Stimulated activated effector memory CD8-positive, alpha-beta T cell treated with anti-CD3 and anti-CD28 coated beads, Interleukin-12 subunit alpha, Interleukin-12 subunit beta, amount 100 ng/mL, for 72 hours (primary cell): ENCODE measurements around the gene WNT11.

ENCODE experiments used
- ATAC-seq: fragments of 150-1000 bp; cut with Tn5 transposase; 2 replicates; pipeline ENCODE4 v1.10.0; 2021
- DNase-seq, 2 donors: peaks; one replicate each; pipeline ENCODE4 v3.0.0; 2021 to 2022; ENCODE audit warnings: low spot score in 2 of 2
- H3K27ac Mint-ChIP-seq: one replicate; pipeline ENCODE4 v1.8.0; 2022; ENCODE audit warnings: mild to moderate bottlenecking, mixed read lengths
- H3K36me3 Mint-ChIP-seq: one replicate; pipeline ENCODE4 v1.8.0; 2022; ENCODE audit warnings: mild to moderate bottlenecking, mixed read lengths
- H3K4me1 Mint-ChIP-seq: one replicate; pipeline ENCODE4 v1.8.0; 2022; ENCODE audit warnings: mixed read lengths
- H3K4me3 Mint-ChIP-seq: one replicate; pipeline ENCODE4 v1.8.0; 2022; ENCODE audit warnings: mild to moderate bottlenecking, mixed read lengths
- H3K9me3 Mint-ChIP-seq: one replicate; pipeline ENCODE4 v1.8.0; 2022; ENCODE audit warnings: mixed read lengths

The WNT11 gene

GRCh38 chr11:76164861-76165751, 41.2 kb downstream of the WNT11 start:
- Mint-ChIP-seq H3K4me3 (no peak overlapping the region), H3K27ac (no peak overlapping the region), H3K36me3 (no peaks in the 10 kb centered on the region), H3K4me1 (peaks cover 22% of the 10 kb centered on the region), H3K9me3 (no peaks in the 10 kb centered on the region)
- no peak for ATAC-seq
- no peak for DNase-seq

GRCh38 chr11:76164081-76164480, 42.2 kb downstream of the WNT11 start:
- no peak overlapping the region for H3K4me3 Mint-ChIP-seq
- no peak for DNase-seq
- H3K36me3 Mint-ChIP-seq: no peaks in the 10 kb centered on the region
- no peaks in the 10 kb centered on the region for H3K9me3 Mint-ChIP-seq
- no peak for ATAC-seq
- peak overlapping the region; percentile 71 for H3K27ac Mint-ChIP-seq
- H3K4me1 Mint-ChIP-seq: peaks cover 22% of the 10 kb centered on the region

GRCh38 chr11:76163289-76163880, 42.9 kb downstream of the WNT11 start:
- Mint-ChIP-seq H3K4me3 (no peak overlapping the region), H3K9me3 (no peaks in the 10 kb centered on the region), H3K36me3 (no peaks in the 10 kb centered on the region), H3K27ac (peak overlapping the region; percentile 71), H3K4me1 (peaks cover 22% of the 10 kb centered on the region)
- DNase-seq: no peak
- no peak for ATAC-seq

GRCh38 chr11:76162336-76163288, 43.7 kb downstream of the WNT11 start:
- DNase-seq (no peak), ATAC-seq (no peak)
- Mint-ChIP-seq H3K9me3 (no peaks in the 10 kb centered on the region), H3K27ac (peak overlapping the region; percentile 71), H3K4me1 (peaks cover 22% of the 10 kb centered on the region), H3K36me3 (no peaks in the 10 kb centered on the region), H3K4me3 (no peak overlapping the region)

GRCh38 chr11:76161261-76161961, 44.9 kb downstream of the WNT11 start:
- H3K27ac Mint-ChIP-seq: no peak overlapping the region
- DNase-seq (no peak), ATAC-seq (peak; percentile 33)
- H3K9me3 Mint-ChIP-seq: no peaks in the 10 kb centered on the region
- H3K4me3 Mint-ChIP-seq: no peak overlapping the region
- H3K36me3 Mint-ChIP-seq: no peaks in the 10 kb centered on the region
- peaks cover 10% of the 10 kb centered on the region for H3K4me1 Mint-ChIP-seq

- Mint-ChIP-seq H3K36me3 (no peaks in the 10 kb centered on the region), H3K4me1 (peaks cover 5% of the 10 kb centered on the region), H3K27ac (no peak overlapping the region), H3K4me3 (no peak overlapping the region), H3K9me3 (no peaks in the 10 kb centered on the region)
- no peak for DNase-seq
- ATAC-seq: no peak
Measured at GRCh38 chr11:76160856-76161255, 45.4 kb downstream of the WNT11 start.

- DNase-seq (no peak), ATAC-seq (no peak)
- Mint-ChIP-seq H3K4me3 (no peak overlapping the region), H3K36me3 (no peaks in the 10 kb centered on the region), H3K27ac (no peak overlapping the region), H3K9me3 (no peaks in the 10 kb centered on the region), H3K4me1 (peaks cover 5% of the 10 kb centered on the region)
Measured at GRCh38 chr11:76159983-76160661, 46.2 kb downstream of the WNT11 start.

- Mint-ChIP-seq H3K27ac (no peak overlapping the region), H3K4me1 (peaks cover 7% of the 10 kb centered on the region), H3K4me3 (no peak overlapping the region), H3K36me3 (no peaks in the 10 kb centered on the region), H3K9me3 (no peaks in the 10 kb centered on the region)
- no peak for DNase-seq
- ATAC-seq: no peak
Measured at GRCh38 chr11:76159303-76159937, 46.9 kb downstream of the WNT11 start.

- no peak for ATAC-seq
- H3K27ac Mint-ChIP-seq: no peak overlapping the region
- H3K4me1 Mint-ChIP-seq: peaks cover 14% of the 10 kb centered on the region
- no peak overlapping the region for H3K4me3 Mint-ChIP-seq
- no peaks in the 10 kb centered on the region for H3K36me3 Mint-ChIP-seq
- no peak for DNase-seq
- no peaks in the 10 kb centered on the region for H3K9me3 Mint-ChIP-seq
Measured at GRCh38 chr11:76158394-76159302, 47.7 kb downstream of the WNT11 start.

- no peak for DNase-seq
- H3K4me3 Mint-ChIP-seq: no peak overlapping the region
- H3K4me1 Mint-ChIP-seq: peaks cover 22% of the 10 kb centered on the region
- no peak overlapping the region for H3K27ac Mint-ChIP-seq
- no peak for ATAC-seq
- H3K9me3 Mint-ChIP-seq: no peaks in the 10 kb centered on the region
- H3K36me3 Mint-ChIP-seq: no peaks in the 10 kb centered on the region
Measured at GRCh38 chr11:76157891-76158290, 48.4 kb downstream of the WNT11 start.

- Mint-ChIP-seq H3K4me3 (no peak overlapping the region), H3K36me3 (no peaks in the 10 kb centered on the region), H3K27ac (no peak overlapping the region), H3K4me1 (peaks cover 26% of the 10 kb centered on the region), H3K9me3 (no peaks in the 10 kb centered on the region)
- ATAC-seq (no peak), DNase-seq (no peak)
Measured at GRCh38 chr11:76156971-76157427, 49.3 kb downstream of the WNT11 start.

- no peak overlapping the region for H3K27ac Mint-ChIP-seq
- H3K4me3 Mint-ChIP-seq: no peak overlapping the region
- no peak for ATAC-seq
- peaks cover 34% of the 10 kb centered on the region for H3K4me1 Mint-ChIP-seq
- no peak for DNase-seq
- no peaks in the 10 kb centered on the region for H3K9me3 Mint-ChIP-seq
- H3K36me3 Mint-ChIP-seq: no peaks in the 10 kb centered on the region
Measured at GRCh38 chr11:76155500-76156227, 50.6 kb downstream of the WNT11 start.

GRCh38 chr11:76153571-76153923, 52.8 kb downstream of the WNT11 start:
- DNase-seq: no peak
- H3K27ac Mint-ChIP-seq: peak overlapping the region; percentile 88
- ATAC-seq: no peak

More at GRCh38 chr11:76153571-76153923, 52.8 kb downstream of the WNT11 start:
- Mint-ChIP-seq H3K4me1 (peaks cover 34% of the 10 kb centered on the region), H3K4me3 (peak overlapping the region; percentile 75), H3K9me3 (no peaks in the 10 kb centered on the region), H3K36me3 (no peaks in the 10 kb centered on the region)
